Stimulated activated CD8-positive, alpha-beta memory T cell treated with anti-CD3 and anti-CD28 coated beads, Interleukin-4, amount 100 ng/mL, for 4 hours (primary cell): Measurements from ENCODE around the gene MAT2A.
A peak's percentile ranks its signal among the peaks of the same experiment; 100 is the strongest.
"Not testable (repeated sequence)": the region's sequence is repeated elsewhere in the genome, so short reads cannot be mapped to it uniquely, and the experiment has no call there.

Experiments used
- DNase-seq, 2 donors: peaks; one replicate each; pipeline ENCODE4 v3.0.0-alpha.2; 2020; ENCODE audit warnings: low read depth in 2 of 2, low spot score in 1 of 2

Gene MAT2A

GRCh38 chr2:85523903-85524335 is 15.0 kb upstream of the MAT2A start:
- no peak for DNase-seq

- no peak for DNase-seq
Observed at GRCh38 chr2:85524336-85524908, 14.5 kb upstream of the MAT2A start.

GRCh38 chr2:85525029-85525428 is 13.9 kb upstream of the MAT2A start:
- no peak for DNase-seq

GRCh38 chr2:85525567-85525966 is 13.4 kb upstream of the MAT2A start:
- no peak for DNase-seq

GRCh38 chr2:85527787-85528186 is 11.2 kb upstream of the MAT2A start:
- no peak for DNase-seq

- DNase-seq, result no peak
Observed at GRCh38 chr2:85528355-85528754, 10.6 kb upstream of the MAT2A start.

GRCh38 chr2:85529809-85530208 is 9.2 kb upstream of the MAT2A start:
- DNase-seq, result no peak

GRCh38 chr2:85531589-85531988 is 7.4 kb upstream of the MAT2A start:
- no peak for DNase-seq

GRCh38 chr2:85534099-85534498 is 4.9 kb upstream of the MAT2A start:
- no peak for DNase-seq

- no peak for DNase-seq
Observed at GRCh38 chr2:85534881-85535280, 4.1 kb upstream of the MAT2A start.

- DNase-seq, result no peak
Observed at GRCh38 chr2:85536479-85536878, 2.5 kb upstream of the MAT2A start.

- DNase-seq, result no peak
Observed at GRCh38 chr2:85537600-85538506, 1.1 kb upstream of the MAT2A start.

- DNase-seq, result peak; percentile 58 to 63
Observed at GRCh38 chr2:85539361-85540132, 579 bp downstream of the MAT2A start.

- DNase-seq, result no peak
Observed at GRCh38 chr2:85540133-85540648, 1.2 kb downstream of the MAT2A start.

GRCh38 chr2:85541262-85541661 is 2.3 kb downstream of the MAT2A start:
- no peak for DNase-seq

- no peak for DNase-seq
Observed at GRCh38 chr2:85541753-85542457, 2.9 kb downstream of the MAT2A start.

- DNase-seq, result no peak
Observed at GRCh38 chr2:85542777-85543176, 3.8 kb downstream of the MAT2A start.

- DNase-seq, result not testable (repeated sequence)
Observed at GRCh38 chr2:85544254-85544691, 5.3 kb downstream of the MAT2A start.

GRCh38 chr2:85544915-85545779 is 6.2 kb downstream of the MAT2A start:
- not testable (repeated sequence) for DNase-seq

GRCh38 chr2:85545780-85546240 is 6.8 kb downstream of the MAT2A start:
- no peak for DNase-seq
